ENCODE results near the gene TIMM17A.

DNA sequence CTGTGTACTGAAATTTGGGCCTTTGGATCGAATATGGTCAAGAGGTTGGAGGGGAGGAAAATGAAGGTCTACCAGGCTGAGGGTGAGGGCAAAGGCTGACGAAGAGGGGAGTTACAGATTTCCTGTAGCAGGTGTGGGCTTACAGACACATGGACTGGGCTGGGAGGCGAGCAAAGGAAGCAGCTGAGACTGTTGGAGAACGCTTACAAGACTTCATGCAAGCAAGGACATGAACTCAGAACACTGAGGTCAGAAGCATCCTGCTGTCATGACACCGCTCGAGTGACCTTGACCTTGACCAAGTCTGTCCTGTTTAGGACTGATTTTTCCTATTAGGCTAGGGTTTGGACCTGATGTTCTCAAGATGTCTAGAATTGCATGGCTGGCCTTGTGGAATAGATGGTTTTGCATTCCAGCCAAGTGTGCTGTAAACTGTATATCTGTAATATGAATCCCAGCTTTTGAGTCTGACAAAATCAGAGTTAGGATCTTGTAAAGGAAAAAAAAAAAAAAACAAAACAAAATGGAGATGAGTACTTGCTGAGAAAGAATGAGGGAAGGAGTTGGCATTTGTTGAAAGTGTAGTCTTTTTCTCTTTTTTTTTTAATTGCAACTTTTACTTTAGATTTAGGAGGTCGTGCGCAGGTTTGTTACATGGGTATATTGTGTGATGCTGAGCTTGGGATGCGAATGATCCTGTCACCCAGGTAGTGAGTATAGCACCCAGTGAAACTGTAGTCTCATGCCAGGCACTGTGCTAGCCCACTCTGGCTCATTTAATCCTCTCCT lies 60.9 kb downstream of the TIMM17A start:
- TF ChIP-seq, protein P1, sequence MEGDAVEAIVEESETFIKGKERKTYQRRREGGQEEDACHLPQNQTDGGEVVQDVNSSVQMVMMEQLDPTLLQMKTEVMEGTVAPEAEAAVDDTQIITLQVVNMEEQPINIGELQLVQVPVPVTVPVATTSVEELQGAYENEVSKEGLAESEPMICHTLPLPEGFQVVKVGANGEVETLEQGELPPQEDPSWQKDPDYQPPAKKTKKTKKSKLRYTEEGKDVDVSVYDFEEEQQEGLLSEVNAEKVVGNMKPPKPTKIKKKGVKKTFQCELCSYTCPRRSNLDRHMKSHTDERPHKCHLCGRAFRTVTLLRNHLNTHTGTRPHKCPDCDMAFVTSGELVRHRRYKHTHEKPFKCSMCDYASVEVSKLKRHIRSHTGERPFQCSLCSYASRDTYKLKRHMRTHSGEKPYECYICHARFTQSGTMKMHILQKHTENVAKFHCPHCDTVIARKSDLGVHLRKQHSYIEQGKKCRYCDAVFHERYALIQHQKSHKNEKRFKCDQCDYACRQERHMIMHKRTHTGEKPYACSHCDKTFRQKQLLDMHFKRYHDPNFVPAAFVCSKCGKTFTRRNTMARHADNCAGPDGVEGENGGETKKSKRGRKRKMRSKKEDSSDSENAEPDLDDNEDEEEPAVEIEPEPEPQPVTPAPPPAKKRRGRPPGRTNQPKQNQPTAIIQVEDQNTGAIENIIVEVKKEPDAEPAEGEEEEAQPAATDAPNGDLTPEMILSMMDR (IDR thresholded peaks at IDR 0.05; ENCODE audit: low read length), result no peak
- no peak for TF ChIP-seq EZH2 (IDR thresholded peaks at IDR 0.05; ENCODE audit: borderline replicate concordance, low read length)
